ENCODE results near the gene DNAL1. TPM values are rescaled to one million over a fixed set of nuclear protein-coding genes. Genes with fewer than 3 reads are reported as not detected.

DNAL1 gene
- total and polyA plus RNA-seq, 2 of the 13 experiments (the other 11 are each of a cell fraction or from before 2014, with no cell fraction given): 1.4 to 13.3 TPM

GRCh38 chr14:73612339-73613045, 32.3 kb upstream of the DNAL1 start, which contains the start of gene ACOT6 (continued):
- peak in 1 of 2 experiments; percentile 73; a peak in 3 of 4 replicates for TF ChIP-seq HMGXB4 (CRISPR knock-in tag; IDR thresholded peaks at IDR 0.05; ENCODE audit: borderline replicate concordance in 1 of 2, low read depth in 1 of 2)
- TF ChIP-seq, protein P1, sequence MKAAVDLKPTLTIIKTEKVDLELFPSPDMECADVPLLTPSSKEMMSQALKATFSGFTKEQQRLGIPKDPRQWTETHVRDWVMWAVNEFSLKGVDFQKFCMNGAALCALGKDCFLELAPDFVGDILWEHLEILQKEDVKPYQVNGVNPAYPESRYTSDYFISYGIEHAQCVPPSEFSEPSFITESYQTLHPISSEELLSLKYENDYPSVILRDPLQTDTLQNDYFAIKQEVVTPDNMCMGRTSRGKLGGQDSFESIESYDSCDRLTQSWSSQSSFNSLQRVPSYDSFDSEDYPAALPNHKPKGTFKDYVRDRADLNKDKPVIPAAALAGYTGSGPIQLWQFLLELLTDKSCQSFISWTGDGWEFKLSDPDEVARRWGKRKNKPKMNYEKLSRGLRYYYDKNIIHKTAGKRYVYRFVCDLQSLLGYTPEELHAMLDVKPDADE (CRISPR knock-in tag; IDR thresholded peaks at IDR 0.05): 0 out of 2 replicates have a peak, but pooled peaks have one; percentile 21
- no peak for TF ChIP-seq PTBP1 (IDR thresholded peaks at IDR 0.05; ENCODE audit: low read depth, low read length, poor library complexity, severe bottlenecking)
- TF ChIP-seq, protein P2, sequence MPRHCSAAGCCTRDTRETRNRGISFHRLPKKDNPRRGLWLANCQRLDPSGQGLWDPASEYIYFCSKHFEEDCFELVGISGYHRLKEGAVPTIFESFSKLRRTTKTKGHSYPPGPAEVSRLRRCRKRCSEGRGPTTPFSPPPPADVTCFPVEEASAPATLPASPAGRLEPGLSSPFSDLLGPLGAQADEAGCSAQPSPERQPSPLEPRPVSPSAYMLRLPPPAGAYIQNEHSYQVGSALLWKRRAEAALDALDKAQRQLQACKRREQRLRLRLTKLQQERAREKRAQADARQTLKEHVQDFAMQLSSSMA (CRISPR knock-in tag; IDR thresholded peaks at IDR 0.05): no peak
- TF ChIP-seq MYC (CRISPR knock-in tag; IDR thresholded peaks at IDR 0.05; ENCODE audit: borderline replicate concordance): peak; percentile 52; the same call in 1 of the 2 replicates
- no peak for TF ChIP-seq ZNF572 (CRISPR knock-in tag; IDR thresholded peaks at IDR 0.05)
- TF ChIP-seq ZNF230 (CRISPR knock-in tag; IDR thresholded peaks at IDR 0.05): 0 out of 2 replicates have a peak, but pooled peaks have one; percentile 68
- no peak for TF ChIP-seq ZNF780A (CRISPR knock-in tag; IDR thresholded peaks at IDR 0.05)
- no peak for TF ChIP-seq KAT7 (CRISPR knock-in tag; IDR thresholded peaks at IDR 0.05; ENCODE audit: borderline replicate concordance)
- TF ChIP-seq PBX3 (CRISPR knock-in tag; IDR thresholded peaks at IDR 0.05; ENCODE audit: borderline replicate concordance): peak; percentile 37; the same call in 1 of the 2 replicates
- no peak for TF ChIP-seq ZFP41 (CRISPR knock-in tag; IDR thresholded peaks at IDR 0.05; ENCODE audit: borderline replicate concordance)
- peak; percentile 55; the same call in 1 of the 2 replicates for TF ChIP-seq ZSCAN9 (CRISPR knock-in tag; IDR thresholded peaks at IDR 0.05; ENCODE audit: borderline replicate concordance)
- 0 out of 2 replicates have a peak, but pooled peaks have one; percentile 76 for TF ChIP-seq ZNF510 (CRISPR knock-in tag; IDR thresholded peaks at IDR 0.05; ENCODE audit: low read depth)
- no peak for TF ChIP-seq MAZ (IDR thresholded peaks at IDR 0.05; ENCODE audit: borderline replicate concordance, low read depth, low read length)
- TF ChIP-seq MAZ (CRISPR knock-in tag; IDR thresholded peaks at IDR 0.05; ENCODE audit: low read depth): peak; percentile 32; the same call in 1 of the 2 replicates
- peak; percentile 57; the same call in 1 of the 2 replicates for TF ChIP-seq ZNF691 (CRISPR knock-in tag; IDR thresholded peaks at IDR 0.05; ENCODE audit: borderline replicate concordance, low read depth)
- no peak for TF ChIP-seq ZNF607 (CRISPR knock-in tag; IDR thresholded peaks at IDR 0.05; ENCODE audit: borderline replicate concordance)
- TF ChIP-seq HDAC1 (CRISPR knock-in tag; IDR thresholded peaks at IDR 0.05): peak; percentile 78
- TF ChIP-seq ZNF660 (CRISPR knock-in tag; IDR thresholded peaks at IDR 0.05; ENCODE audit: borderline replicate concordance, low read depth): no peak
- no peak for TF ChIP-seq MATR3 (CRISPR knock-in tag; IDR thresholded peaks at IDR 0.05)
- TF ChIP-seq ZNF446 (CRISPR knock-in tag; IDR thresholded peaks at IDR 0.05): no peak
- TF ChIP-seq RARA (CRISPR knock-in tag; IDR thresholded peaks at IDR 0.05): no peak
- TF ChIP-seq SIN3A (IDR thresholded peaks at IDR 0.05; ENCODE audit: borderline replicate concordance, low read depth, low read length): peak; percentile 47; the same call in 1 of the 2 replicates

Data from HepG2 (cell line).